Common myeloid progenitor, CD34-positive (primary cell): ENCODE results near the gene MAP3K13.
A peak's percentile ranks its signal among the peaks of the same experiment; 100 is the strongest.

Experiments used
- CTCF ChIA-PET: fragments of 350-600 bp; sonication (Branson Sonifier 250); formaldehyde crosslinking; loops from one replicate; lab custom pipeline; 2021; ENCODE audit warnings: antibody characterized with exemption; lab: Charles Lee
- POLR2A ChIA-PET: fragments of 350-600 bp; sonication (Branson Sonifier 250); formaldehyde crosslinking; loops from one replicate; lab custom pipeline; 2021; ENCODE audit warnings: antibody characterized with exemption; lab: Charles Lee
- DNase-seq, 3 donors: peaks; one replicate each; pipeline versions ENCODE4 v3.0.0 to v3.0.0-alpha.2; 2013
- H3K27ac ChIP-seq, 2 experiments: 1 replicate in 1 of 2; 2 replicates in 1 of 2; pipeline ENCODE4 v1.7.0; 2013; ENCODE audit warnings: inconsistent platforms in 2 of 2, low read length in 2 of 2, mild to moderate bottlenecking in 2 of 2, low read depth in 1 of 2, moderate library complexity in 1 of 2; ENCODE audit not compliant: severe bottlenecking in 2 of 2, insufficient read depth in 1 of 2, poor library complexity in 1 of 2
- H3K27me3 ChIP-seq, 5 experiments: replicated peaks in 2 of 5; 1 replicate in 3 of 5; 2 replicates in 2 of 5; pipeline versions ENCODE4 v1.6.1 to v1.7.0; 2013; ENCODE audit warnings: low read length in 4 of 5, mild to moderate bottlenecking in 2 of 5, moderate library complexity in 2 of 5, inconsistent platforms in 1 of 5; ENCODE audit not compliant: insufficient read depth in 5 of 5, control insufficient read depth in 4 of 5
- H3K36me3 ChIP-seq, 4 experiments: 1 replicate in 2 of 4; 2 replicates in 2 of 4; pipeline versions ENCODE4 v1.6.1 to v1.7.0; 2013; ENCODE audit warnings: low read length in 3 of 4, control low read depth in 1 of 4, mild to moderate bottlenecking in 1 of 4; ENCODE audit not compliant: control insufficient read depth in 4 of 4, insufficient read depth in 4 of 4
- H3K4me1 ChIP-seq, 4 experiments: 1 replicate in 3 of 4; 2 replicates in 1 of 4; pipeline versions ENCODE4 v1.6.1 to v1.7.1; 2013; ENCODE audit warnings: low read length in 3 of 4, mild to moderate bottlenecking in 3 of 4, control low read depth in 1 of 4, inconsistent platforms in 1 of 4, moderate library complexity in 1 of 4; ENCODE audit not compliant: control insufficient read depth in 4 of 4, insufficient read depth in 4 of 4; ENCODE audit errors: control extremely low read depth in 1 of 4
- H3K4me3 ChIP-seq, 7 experiments: 1 replicate in 4 of 7; 2 replicates in 3 of 7; pipeline versions ENCODE4 v1.5.1 to v1.7.0; 2013; ENCODE audit warnings: mild to moderate bottlenecking in 7 of 7, low read length in 6 of 7, moderate library complexity in 6 of 7, inconsistent platforms in 2 of 7, low read depth in 2 of 7, control low read depth in 1 of 7; ENCODE audit not compliant: insufficient read depth in 4 of 7, control insufficient read depth in 1 of 7; ENCODE audit errors: extremely low read depth in 1 of 7
- H3K9me3 ChIP-seq, 5 experiments: 1 replicate in 4 of 5; 2 replicates in 1 of 5; pipeline versions ENCODE4 v1.6.1 to v1.7.1; 2013; ENCODE audit warnings: low read length in 4 of 5, mild to moderate bottlenecking in 2 of 5, inconsistent platforms in 1 of 5, low read depth in 1 of 5, moderate library complexity in 1 of 5; ENCODE audit not compliant: control insufficient read depth in 4 of 5, insufficient read depth in 2 of 5; ENCODE audit errors: control extremely low read depth in 1 of 5
- WGBS: methylation state at CpG from one replicate; pipeline ENCODE4 v1.1.5; 2013; ENCODE audit not compliant: insufficient coverage; 5-methylcytosine and 5-hydroxymethylcytosine counted together

Gene MAP3K13

DNA sequence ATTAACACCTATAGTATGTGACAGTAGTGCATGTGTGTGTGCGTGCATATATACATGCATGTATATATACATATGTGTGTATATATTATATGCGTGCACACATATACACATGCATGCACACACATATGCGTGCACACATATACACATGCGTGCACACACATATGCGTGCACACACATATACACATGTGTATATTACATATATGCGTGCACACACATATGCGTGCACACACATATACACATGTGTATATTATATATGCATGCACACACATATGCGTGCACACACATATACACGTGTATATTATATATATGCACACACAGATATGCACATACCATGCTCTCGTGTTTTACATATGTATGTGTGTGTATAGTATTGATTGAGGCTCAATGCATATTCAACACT is 42.0 kb upstream of the MAP3K13 start:
- Histone ChIP-seq H3K4me3 (no peak overlapping the region), H3K27me3 (no peaks in the 10 kb centered on the region), H3K4me1 (peaks cover 0 to 11% (median 4%) of the 10 kb centered on the region in 4 experiments), H3K27ac (no peak overlapping the region), H3K36me3 (no peaks in the 10 kb centered on the region), H3K9me3 (no peaks in the 10 kb centered on the region)
- no peak for DNase-seq
- CTCF ChIA-PET, result no interaction called here
- POLR2A ChIA-PET, result no interaction called here
- WGBS, result 100% methylated on average over 3 of the region's 10 CpGs

DNA sequence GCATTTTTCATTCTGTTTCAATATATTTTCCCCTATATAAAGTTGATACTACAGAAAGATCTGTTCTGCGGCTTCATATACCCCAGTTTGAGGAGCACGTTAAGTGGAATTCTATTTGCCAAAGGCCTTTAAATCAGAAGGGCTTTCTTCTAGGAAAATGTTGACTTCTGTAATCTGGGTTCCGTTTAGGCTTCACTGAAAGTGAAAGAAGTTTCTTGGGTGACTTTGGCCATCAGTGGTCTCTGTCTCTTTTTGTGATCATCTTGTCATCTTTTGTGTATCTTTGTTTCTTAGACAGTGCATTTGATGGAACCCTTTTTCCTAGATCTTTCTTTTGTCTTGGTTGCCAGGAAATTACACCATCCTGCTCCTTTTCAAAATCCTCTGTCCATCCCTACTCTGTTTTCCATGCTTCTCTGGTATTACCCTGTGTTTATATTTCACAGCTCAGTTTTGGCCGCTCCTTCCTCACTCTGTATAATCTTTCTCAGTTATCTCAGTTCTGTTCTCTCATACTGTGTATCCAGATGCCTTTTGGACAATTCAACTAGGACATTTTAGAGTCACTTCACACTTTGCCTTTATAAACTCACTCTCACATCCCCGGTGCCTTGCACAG is 40.7 kb upstream of the MAP3K13 start:
- Histone ChIP-seq H3K36me3 (no peaks in the 10 kb centered on the region), H3K4me3 (no peak overlapping the region), H3K9me3 (no peaks in the 10 kb centered on the region), H3K4me1 (peaks cover 0 to 3% (median under 1%) of the 10 kb centered on the region in 4 experiments), H3K27me3 (no peaks in the 10 kb centered on the region), H3K27ac (no peak overlapping the region)
- no peak for DNase-seq
- POLR2A ChIA-PET, result no interaction called here
- CTCF ChIA-PET, result no interaction called here
- WGBS, result 100% methylated on average over 2 of the region's 5 CpGs

GRCh38 chr3:185325946-185326791 is 36.8 kb upstream of the MAP3K13 start:
- H3K4me3 ChIP-seq, result no peak overlapping the region
- peaks cover 0 to 8% (median 0%) of the 10 kb centered on the region in 4 experiments for H3K4me1 ChIP-seq
- ChIA-PET POLR2A (no interaction called here), CTCF (interaction anchor here (0.9 kb wide), 1 partner anchor 30 kb away, joined by 3 read pairs; no protein-coding TSS in a partner anchor)
- no peaks in the 10 kb centered on the region for H3K9me3 ChIP-seq
- no peak overlapping the region for H3K27ac ChIP-seq
- no peaks in the 10 kb centered on the region for H3K27me3 ChIP-seq
- no peaks in the 10 kb centered on the region for H3K36me3 ChIP-seq
- no peak for DNase-seq
- 95% methylated on average over 7 of the region's 8 CpGs for WGBS

DNA sequence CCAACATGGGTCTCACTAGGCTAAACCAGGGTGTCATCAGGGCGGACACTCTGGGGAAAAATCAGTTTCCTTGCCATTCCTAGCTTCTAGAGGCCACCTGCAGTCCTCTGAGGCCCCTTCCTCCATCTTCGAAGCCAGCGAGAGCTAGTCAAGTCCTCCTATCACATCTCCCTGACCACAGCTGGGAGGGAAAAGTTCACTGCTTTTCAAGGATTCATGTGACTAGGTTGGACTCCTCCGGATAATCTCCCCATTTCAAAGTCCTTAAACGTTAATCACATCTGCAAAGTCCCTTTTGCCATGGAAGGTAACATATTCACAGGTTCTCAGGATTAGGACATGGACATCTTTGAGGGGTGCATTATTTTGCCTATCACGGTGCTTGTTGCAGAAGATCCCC is 35.9 kb upstream of the MAP3K13 start:
- ChIA-PET POLR2A (no interaction called here), CTCF (interaction anchor here (0.9 kb wide), 1 partner anchor 29 kb away, joined by 3 read pairs; no protein-coding TSS in a partner anchor)
- WGBS, result 75% methylated on average over 4 of the region's 6 CpGs

DNA sequence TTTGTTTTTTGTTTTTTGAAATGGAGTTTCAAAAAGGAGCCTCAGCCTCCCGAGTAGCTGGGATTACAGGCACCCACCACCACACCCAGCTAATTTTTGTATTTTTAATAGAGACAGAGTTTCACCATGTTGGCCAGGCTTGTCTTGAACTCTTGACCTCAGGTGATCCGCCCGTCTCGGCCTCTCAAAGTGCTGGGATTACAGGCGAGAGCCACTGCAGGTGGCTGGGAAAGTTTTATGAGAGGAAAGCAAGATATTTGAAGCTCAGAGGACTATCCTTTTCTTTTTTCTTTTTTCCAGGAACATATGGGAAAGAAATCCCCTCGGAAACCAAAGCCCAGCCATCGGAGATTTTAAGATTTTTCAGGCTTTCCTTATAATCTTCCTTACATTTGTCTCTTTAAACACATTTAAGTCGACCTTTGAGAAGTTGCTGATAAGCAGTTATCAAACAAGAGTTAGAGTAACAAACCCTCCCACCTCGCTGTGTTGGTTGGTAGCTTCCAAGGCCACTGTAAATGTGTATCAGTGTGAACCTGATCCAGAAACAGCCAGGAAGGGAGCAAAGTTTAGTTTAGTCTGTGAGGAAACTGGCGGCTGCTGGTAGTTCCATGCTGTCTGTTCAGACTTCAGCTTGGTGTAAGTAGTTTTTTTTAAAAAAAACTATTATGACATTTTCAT is 34.5 kb upstream of the MAP3K13 start:
- Histone ChIP-seq H3K36me3 (no peaks in the 10 kb centered on the region), H3K27ac (no peak overlapping the region), H3K27me3 (no peaks in the 10 kb centered on the region), H3K4me3 (no peak overlapping the region), H3K9me3 (no peaks in the 10 kb centered on the region), H3K4me1 (peaks cover 0 to 15% (median 6%) of the 10 kb centered on the region in 4 experiments)
- DNase-seq, result peak in 1 of 3 donors; percentile 5
- POLR2A ChIA-PET, result no interaction called here
- 86% methylated on average over 4 of the region's 10 CpGs for WGBS
- CTCF ChIA-PET, result no interaction called here

More for the DNA sequence above, 35.9 kb upstream of the MAP3K13 start:
- no peak for DNase-seq
- Histone ChIP-seq H3K27ac (no peak overlapping the region), H3K27me3 (no peaks in the 10 kb centered on the region), H3K4me3 (no peak overlapping the region), H3K36me3 (no peaks in the 10 kb centered on the region), H3K4me1 (peaks cover 0 to 10% (median 3%) of the 10 kb centered on the region in 4 experiments), H3K9me3 (no peaks in the 10 kb centered on the region)

- Histone ChIP-seq H3K9me3 (no peaks in the 10 kb centered on the region), H3K4me1 (peaks cover 0 to 15% (median 6%) of the 10 kb centered on the region in 4 experiments), H3K27me3 (no peaks in the 10 kb centered on the region), H3K27ac (no peak overlapping the region), H3K36me3 (no peaks in the 10 kb centered on the region), H3K4me3 (no peak overlapping the region)
- ChIA-PET POLR2A (no interaction called here), CTCF (interaction anchor here (1.9 kb wide), 1 partner anchor 22 kb away, joined by 5 read pairs; no protein-coding TSS in a partner anchor)
- peak in 2 of 3 donors; percentile 47 to 62 for DNase-seq
- 78% methylated on average over 5 of the region's 6 CpGs for WGBS
Measured at GRCh38 chr3:185330238-185330637, 32.7 kb upstream of the MAP3K13 start.
